Activated CD8-positive, alpha-beta memory T cell treated with anti-CD3 and anti-CD28 coated beads, Interleukin-2, amount 50 U/mL, for 1 hour (primary cell): Measurements from ENCODE around the gene TMPRSS11E.
"Not testable (repeated sequence)": the region's sequence is repeated elsewhere in the genome, so short reads cannot be mapped to it uniquely, and the experiment has no call there.

ENCODE experiments used
- DNase-seq: peaks from one replicate; pipeline ENCODE4 v3.0.0-alpha.2; 2020; ENCODE audit errors: extremely low read depth

Gene TMPRSS11E

DNA sequence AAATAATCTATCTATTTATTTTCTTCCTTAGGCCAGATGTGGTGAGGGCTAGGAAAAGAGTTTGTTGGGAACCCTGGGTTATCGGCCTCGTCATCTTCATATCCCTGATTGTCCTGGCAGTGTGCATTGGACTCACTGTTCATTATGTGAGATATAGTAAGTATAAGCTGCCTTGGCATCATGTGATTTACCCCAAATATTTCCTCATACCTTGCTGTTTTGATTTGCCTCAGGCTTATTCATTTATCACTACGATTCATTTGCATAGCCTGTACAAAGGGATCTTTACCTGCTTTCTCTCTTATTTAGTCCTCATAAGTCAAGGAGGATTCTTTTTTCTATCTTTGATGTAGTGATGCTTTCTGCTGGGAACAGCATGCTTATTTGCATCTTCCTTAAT, 14.5 kb downstream of the TMPRSS11E start:
- DNase-seq, result no peak

DNA sequence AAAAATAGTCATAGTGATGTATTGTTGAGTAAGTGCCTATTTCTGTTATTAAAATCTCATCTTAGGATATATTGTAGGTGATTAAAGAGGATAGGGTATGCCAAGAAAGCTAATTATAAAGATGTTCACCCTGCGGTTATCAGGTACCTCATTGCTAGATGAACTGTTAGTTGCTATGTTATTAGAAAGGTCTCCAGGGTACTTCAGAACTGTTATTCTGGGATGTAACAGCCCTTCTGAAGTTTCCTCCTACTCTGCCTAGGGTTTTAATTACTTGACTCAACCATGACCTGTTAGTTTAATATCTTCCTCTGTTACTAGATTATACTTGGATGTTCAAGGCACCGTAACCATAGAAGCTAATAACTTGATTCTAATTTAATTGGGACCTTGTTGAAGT, 15.4 kb downstream of the TMPRSS11E start:
- DNase-seq, result no peak

DNA sequence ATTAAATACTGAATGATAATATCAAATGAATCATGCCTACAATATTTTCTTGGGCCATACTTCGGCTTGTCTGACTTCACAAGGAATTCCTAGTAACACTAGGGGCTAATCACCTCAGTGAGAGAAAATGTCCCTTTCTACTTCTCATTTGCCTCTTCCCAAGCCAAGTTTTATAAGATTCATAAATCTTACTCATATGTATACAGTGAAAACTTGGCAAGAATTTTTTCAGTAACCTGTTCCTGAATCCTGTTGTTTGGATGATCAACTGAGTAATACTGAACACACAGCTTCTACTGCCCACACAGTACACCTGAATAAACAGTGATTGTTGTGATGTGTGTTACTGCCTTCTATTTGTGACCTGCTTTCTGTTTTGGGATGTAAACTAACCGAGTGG, 16.5 kb downstream of the TMPRSS11E start:
- no peak for DNase-seq

DNA sequence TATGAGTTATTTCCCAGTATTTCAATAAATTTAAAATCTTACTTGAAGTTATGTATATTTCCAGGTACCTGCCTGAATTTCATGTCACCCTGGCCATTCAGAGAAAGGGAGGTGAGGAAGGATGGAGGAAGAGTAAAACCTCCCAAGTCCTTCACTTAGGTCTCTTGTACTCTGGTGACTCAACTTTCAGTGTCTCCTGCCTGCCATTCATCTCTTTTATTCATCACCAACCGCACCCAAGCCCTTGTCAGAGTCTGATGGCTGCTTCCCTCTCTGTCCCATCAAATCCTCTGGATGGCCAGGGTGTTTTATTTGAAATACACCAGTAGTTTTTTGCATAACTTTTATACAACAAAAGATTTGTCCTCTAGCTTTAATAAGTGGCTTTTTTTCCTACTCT, 17.8 kb downstream of the TMPRSS11E start:
- no peak for DNase-seq

DNA sequence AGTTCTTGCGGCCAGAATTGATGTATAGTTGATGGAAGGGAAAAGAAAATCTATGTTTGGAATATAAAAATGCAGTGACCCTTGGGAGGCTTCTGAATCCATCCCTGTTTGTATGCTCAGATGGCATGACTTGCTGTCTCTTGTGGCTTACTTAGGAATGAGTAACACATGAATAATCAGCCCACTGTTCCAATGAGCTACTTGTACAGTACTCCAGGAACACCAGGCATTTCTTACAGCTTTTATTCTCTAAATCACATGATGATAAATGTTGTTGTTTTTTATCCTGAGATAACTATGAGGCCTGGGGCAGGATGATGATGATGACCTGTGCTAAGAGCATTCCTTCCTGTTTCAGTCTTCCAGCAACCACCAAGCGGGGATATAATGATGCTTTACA, 18.9 kb downstream of the TMPRSS11E start:
- DNase-seq, result no peak

DNA sequence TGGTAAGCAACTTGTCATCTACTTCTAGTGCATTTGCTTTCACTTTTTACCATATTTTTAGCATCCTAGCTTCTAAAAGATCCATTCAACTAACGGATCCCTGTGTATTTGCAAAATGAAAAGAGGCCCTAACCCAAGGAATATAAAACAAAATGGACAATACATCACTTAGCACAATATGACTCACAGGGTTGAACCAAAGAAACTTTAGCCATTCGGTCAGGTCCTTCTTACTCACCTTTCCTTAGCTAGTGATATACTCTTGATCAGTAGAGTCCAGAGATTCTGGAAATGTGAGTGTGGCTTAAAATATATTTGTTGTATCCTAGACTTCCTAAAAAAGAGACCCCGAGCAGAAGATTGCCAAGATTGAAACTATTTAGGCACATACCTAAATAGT, 19.5 kb downstream of the TMPRSS11E start:
- DNase-seq, result no peak

DNA sequence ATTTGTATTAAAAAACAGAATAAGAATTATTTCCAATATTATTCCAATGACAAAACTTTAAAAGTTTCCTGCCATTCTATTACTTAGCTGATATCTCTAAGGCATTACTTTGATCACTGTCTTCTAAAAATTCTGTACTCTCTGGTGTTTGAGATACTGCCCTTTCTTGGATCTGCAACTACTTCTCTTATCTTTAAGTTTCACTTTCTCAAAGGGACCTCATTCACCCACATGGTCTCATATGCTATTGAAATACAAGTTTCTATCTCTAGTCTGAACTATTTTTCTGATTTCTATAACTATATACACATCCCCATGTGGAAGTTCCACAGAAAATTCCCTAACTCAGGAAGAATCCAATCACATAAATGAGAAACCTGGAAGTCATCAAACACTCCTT, 22.2 kb downstream of the TMPRSS11E start:
- no peak for DNase-seq

DNA sequence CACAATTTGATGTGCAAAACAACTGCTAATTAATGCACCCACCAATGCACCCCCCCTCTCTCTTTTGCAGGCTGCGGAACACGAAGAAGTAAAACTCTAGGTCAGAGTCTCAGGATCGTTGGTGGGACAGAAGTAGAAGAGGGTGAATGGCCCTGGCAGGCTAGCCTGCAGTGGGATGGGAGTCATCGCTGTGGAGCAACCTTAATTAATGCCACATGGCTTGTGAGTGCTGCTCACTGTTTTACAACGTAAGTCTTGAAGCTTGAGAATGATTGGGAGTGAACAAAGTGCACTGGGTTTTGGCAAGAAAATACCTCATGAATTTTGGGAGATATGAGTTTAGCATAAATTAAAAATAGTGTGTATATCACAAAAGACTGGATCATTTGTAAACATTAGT, 28.9 kb downstream of the TMPRSS11E start:
- no peak for DNase-seq

DNA sequence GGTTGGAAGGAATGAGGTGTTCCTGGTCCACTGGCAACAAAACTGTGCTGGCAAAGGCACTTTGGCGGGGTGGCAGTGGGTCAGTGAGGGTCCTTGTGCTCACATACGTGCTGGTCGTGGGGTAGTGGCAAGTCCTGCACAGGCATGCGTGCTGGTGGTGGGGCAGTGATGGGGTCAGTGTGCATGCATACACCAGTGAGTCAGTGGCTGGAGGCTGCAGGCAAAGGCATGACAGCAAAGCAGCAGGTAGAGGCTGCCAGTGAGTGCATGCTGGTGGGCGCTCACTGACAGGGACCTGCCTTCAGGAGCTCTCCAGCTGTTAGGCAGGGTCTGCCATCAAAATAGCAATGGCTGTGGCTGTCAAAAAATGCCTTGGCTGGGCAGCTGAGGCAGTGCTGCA, 42.1 kb downstream of the TMPRSS11E start:
- no peak for DNase-seq

DNA sequence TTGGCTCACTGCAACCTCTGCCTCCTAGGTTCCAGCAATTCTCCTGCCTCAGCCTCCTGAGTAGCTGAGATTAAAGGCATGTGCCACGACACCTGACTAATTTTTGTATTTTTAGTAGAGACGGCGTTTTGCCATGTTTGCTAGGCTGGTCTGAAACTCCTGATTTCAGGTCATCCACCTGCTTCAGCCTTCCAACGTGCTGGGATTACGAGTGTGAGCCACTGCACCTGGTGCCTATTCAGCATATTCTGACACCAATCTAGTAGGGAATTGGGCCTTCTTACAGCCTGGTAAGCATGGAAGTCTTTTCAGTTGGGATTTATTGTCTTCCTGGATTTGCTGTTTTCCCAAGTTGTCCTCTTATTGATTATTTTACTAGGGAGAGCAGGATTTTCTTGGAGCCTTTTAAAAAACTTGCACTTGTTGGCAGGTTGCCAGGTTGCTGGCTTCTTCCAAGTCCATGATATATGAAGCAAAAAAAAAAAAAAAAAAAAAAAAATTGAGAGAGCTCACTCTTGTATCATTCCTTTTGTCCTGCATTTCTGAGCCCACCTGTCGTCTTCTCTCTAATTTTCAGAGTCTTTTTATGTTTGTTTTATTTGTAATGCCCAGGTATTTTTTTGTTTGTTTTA, 43.7 kb downstream of the TMPRSS11E start:
- no peak for DNase-seq

DNA sequence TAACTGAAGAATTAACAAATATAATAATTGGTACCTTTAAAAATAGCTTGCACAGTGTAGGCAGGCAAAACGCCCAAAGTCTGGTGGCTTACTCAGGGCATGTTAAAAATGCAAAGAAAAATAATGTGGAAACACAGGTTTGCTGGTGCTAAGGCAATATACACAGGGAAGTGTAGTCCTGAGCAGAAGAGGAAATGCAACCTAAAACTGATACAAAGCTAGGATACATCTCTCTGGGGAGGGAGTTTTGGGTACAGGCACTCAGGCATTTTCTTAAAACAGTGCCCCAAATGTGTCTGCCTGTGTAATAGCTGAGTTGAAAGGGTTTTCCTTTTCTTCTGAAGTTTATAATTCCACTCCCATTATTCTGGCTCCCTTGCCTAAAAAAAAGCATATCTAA, 47.4 kb downstream of the TMPRSS11E start:
- DNase-seq, result no peak

DNA sequence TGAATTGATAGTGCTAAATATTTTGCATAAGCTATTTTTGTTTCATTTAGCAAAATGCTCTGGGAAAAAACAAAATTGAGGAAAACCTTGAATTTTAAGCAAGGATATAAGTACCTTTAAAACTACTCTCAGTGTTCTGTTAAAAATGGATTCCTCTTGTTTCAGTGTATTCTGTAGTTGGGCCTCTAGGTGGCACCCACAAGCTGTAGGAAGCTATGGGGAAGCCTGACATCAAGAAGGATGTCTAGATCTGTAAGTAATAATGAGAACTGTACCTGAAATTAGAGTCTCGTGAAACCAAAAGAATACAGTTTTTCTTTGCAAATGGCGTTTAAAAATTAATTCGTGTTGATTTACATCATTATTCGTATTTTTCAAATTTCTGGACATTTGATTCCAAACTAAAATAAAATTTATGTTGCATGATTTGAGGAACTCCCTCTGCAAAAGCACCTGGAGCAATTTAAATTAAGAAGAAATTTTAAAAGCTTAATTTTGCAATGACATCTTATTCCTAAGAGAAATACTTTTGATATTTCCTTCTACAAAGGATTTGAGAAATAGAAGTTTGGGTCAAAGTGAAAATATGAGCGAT, 51.2 kb downstream of the TMPRSS11E start:
- DNase-seq, result no peak

DNA sequence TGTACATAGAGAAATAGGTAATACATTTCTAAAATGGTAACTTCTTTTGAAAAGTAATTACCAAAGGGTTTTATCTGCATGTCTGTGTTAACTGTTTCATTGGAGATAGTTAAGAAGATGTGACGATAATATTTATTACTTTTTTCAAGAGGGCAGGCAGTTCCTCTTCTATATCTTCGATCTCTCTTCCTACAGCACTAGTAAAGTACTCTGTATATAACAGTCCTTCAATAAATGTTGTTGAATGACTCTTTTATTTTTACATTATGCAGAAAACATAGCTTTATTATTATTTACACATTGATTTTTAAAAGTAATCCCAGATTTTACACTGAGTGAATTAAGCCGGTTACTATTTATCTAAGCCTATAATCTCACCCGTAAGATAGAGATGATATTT, 51.8 kb downstream of the TMPRSS11E start:
- no peak for DNase-seq

DNA sequence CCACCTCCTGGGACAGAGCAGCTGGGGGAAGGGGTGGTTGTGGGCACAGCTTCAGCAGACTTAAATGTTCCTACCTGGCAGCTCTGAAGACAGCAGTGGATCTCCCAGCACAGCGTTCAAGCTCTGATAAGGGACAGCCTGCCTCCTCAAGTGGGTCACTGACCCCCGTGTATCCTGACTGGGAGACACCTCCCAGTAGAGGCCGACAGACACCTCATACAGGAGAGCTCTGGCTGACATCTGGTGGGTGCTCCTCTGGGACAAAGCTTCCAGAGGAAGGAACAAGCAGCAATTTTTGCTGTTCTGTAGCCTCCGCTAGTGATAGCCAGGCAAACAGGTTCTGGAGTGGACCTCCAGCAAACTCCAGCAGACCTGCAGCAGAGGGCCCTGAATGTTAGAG, 56.2 kb downstream of the TMPRSS11E start:
- not testable (repeated sequence) for DNase-seq

DNA sequence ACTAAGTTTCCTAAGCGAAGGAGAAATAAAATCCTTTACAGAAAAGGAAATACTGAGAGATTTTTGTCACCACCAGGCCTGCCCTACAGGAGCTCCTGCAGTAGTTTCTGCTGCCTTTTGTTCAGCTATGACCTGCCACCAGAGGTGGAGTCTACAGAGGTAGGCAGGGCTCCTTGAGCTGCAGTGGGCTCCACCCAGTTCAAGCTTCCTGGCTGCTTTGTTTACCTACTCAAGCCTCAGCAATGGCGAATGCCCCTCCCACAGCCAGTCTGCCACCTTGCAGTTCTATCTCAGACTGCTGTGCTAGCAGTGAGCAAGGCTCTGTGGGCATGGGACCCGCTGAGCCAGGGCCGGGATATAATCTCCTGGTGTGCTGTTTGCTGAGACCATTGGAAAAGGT, 57.6 kb downstream of the TMPRSS11E start:
- DNase-seq, result not testable (repeated sequence)

DNA sequence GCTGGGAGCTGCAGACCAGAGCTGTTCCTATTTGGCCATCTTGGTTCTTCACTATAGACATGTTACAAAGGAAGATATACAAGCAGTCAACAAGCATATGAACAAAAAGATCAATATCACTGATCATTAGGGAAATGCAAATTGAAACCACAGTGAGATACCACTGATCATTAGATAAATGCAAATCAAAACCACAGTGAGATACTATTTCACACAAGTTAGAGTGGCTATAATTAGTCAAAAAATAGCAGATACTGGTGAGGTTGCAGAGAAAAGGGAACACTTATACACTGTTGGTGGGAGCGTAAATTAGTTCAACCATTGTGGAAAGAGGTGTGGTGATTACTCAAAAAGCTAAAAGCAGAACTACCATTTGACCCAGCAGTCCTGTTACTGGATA, 58.2 kb downstream of the TMPRSS11E start:
- DNase-seq, result not testable (repeated sequence)

DNA sequence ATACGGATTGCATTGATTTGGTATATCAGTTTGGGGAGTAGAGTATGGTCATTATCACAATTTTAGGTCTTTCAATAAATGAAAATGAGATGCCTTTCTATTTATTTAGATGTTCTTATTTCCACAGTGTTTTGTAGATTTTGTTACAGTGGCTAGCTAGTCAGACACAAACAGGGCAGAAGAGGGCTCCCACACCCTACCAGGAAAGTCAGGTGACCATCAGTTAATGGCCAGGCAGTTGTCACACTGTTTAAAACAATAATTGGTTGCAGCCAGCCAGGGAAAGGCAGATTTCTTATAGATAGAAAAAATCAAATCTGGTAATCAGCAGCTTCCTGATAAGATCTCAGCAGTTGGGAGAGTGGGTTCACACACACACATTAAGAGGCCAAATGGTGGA, 71.6 kb downstream of the TMPRSS11E start:
- DNase-seq, result no peak

DNA sequence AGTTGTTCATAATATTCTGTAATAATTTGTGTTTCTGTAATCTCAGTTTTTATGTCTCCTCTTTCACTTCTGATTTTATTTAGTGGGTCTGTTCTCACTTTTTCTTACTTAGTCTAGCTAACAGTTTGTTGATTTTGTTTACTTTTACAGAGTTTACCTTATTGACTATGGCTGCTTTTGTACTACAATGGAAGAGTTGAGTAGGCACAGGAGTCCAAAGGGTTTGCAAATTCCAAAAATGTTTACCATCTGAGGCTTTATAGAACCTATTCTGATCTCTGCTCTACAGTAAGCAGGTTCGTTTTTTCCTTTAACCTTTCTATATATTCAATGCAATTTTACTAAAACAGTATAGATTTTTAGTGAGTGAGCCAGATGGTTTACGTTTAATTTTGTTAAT, 73.7 kb downstream of the TMPRSS11E start:
- DNase-seq, result no peak

DNA sequence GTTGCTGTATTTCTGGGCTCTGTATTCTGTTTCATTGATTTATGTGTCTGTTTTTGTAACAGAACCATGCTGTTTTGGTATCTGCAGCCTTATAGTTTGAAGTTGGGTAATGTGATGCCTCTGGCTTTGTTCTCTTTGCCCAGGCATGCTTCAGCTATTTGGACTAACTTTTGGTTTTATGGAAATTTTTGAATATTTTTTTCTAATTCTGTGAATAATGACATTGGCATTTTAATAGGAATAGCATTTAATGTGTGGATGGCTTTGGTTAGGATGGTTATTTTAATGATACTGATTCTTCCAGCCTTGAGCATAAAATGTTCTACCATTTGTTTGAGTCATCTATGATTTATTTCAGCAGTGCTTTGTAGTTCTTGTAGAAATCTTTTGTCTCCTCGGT, 75.0 kb downstream of the TMPRSS11E start:
- not testable (repeated sequence) for DNase-seq

DNA sequence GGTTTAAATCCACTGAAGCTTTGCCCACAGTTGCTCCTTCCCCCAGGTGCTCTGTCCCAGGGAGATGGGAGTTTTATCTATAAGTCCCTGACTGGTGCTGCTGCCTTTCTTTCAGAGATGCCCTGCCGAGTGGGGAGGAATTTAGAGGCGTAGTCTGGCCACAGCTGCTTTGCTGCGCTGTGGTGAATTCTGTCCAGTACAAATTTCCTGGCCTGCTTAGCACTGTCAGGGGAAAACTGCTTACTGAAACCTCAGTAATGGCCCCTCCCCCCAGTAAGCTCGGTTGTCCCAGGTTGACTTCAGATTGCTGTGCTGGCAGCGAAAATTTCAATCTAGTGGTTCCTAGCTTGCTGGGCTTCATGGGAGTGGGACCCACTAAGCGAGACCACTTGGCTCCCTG, 88.7 kb downstream of the TMPRSS11E start:
- no peak for DNase-seq

DNA sequence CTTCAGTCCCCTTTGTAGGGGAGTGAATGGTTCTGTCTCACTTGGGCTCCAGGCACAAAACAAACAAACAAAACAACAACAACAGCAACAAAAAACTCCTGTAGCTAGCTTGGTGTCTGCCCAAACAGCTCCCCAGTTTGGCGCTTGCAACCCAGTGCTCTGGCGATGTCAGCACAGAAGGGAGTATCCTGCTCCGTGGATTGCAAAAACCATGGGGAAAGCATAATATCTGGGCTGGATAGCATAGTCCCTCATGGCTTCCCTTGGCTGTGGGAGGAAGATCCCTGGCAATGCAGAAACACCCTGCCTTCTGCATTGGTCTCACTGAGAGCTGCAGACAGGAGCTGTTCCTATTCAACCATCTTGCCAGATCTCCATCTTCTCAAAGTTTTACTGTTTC, 89.1 kb downstream of the TMPRSS11E start:
- DNase-seq, result no peak

DNA sequence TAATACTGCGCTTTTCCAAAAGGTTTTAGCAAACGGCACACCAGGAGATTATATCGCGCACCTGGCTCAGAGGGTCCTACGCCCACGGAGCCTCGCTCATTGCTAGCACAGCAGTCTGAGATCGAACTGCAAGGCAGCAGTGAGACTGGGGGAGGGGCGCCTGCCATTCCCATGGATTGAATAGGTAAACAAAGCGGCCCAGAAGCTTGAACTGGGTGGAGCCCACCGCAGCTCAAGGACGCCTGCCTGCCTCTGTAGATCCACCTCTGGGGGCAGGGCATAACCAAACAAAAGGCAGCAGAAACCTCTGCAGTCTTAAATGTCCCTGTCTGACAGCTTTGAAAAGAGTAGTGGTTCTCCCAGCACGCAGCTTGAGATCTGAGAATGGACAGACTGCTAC, 95.5 kb downstream of the TMPRSS11E start:
- not testable (repeated sequence) for DNase-seq
